HepG2 (cell line): Measurements from ENCODE around the gene NEIL1. TPM values are rescaled to one million over a fixed set of nuclear protein-coding genes. Genes with fewer than 3 reads are reported as not detected.

Experiments used
- CHD4 ChIP-seq: fragments of 200-600 bp; sonication (generic); IDR thresholded peaks from 2 replicates; pipeline ENCODE4 v1.7.0; 2017; ENCODE audit warnings: mild to moderate bottlenecking, low read length, borderline replicate concordance
- EHMT2 ChIP-seq: fragments of 200-600 bp; sonication (generic); IDR thresholded peaks from 2 replicates; pipeline ENCODE4 v1.7.0; 2017; ENCODE audit warnings: antibody characterized with exemption, low read depth, low read length, borderline replicate concordance
- MAZ ChIP-seq, 2 experiments: sonication (generic) in 1 of 2; formaldehyde crosslinking in 1 of 2; IDR thresholded peaks; 2 replicates each; pipeline versions ENCODE4 v1.5.0 to v1.6.1; 2012 to 2020; ENCODE audit warnings: low read depth in 2 of 2, mild to moderate bottlenecking in 2 of 2, borderline replicate concordance in 1 of 2, improper control_type of control experiment in 1 of 2, low read length in 1 of 2, missing genetic modification reagents in 1 of 2, moderate library complexity in 1 of 2
- MBNL3 ChIP-seq: fragments of 250-450 bp; sonication (Bioruptor Pico); conservative IDR thresholded peaks from 2 replicates; pipeline ENCODE4 v1.8.0; 2022; ENCODE audit warnings: mild to moderate bottlenecking, inconsistent platforms
- NFE2L2 ChIP-seq: fragments of 150-350 bp; IDR thresholded peaks from 2 replicates; pipeline ENCODE4 v1.6.1; 2014; ENCODE audit warnings: low read length
- PAF1 ChIP-seq: IDR thresholded peaks from 2 replicates; pipeline ENCODE4 v1.6.1; 2016; ENCODE audit warnings: missing genetic modification reagents, missing compliant biosample characterization
- RNF2 ChIP-seq: fragments of 450-650 bp; conservative IDR thresholded peaks from 2 replicates; pipeline ENCODE4 v1.6.1; 2016; ENCODE audit warnings: low read depth
- SMAD9 ChIP-seq: sonication (generic); formaldehyde crosslinking; IDR thresholded peaks from 2 replicates; pipeline ENCODE4 v1.5.1; 2020; ENCODE audit warnings: mild to moderate bottlenecking, missing genetic modification reagents
- SNAPC2 ChIP-seq: sonication (generic); formaldehyde crosslinking; IDR thresholded peaks from 2 replicates; pipeline ENCODE4 v1.8.1; 2022; ENCODE audit warnings: mild to moderate bottlenecking, missing genetic modification reagents
- TBX3 ChIP-seq: fragments of 450-650 bp; IDR thresholded peaks from 2 replicates; pipeline ENCODE4 v1.6.1; 2017; ENCODE audit warnings: antibody characterized with exemption, mild to moderate bottlenecking, inconsistent platforms, borderline replicate concordance
- ZKSCAN1 ChIP-seq: fragments of 150-350 bp; IDR thresholded peaks from 2 replicates; pipeline ENCODE4 v1.6.1; 2014; ENCODE audit warnings: low read length
- ZNF460 ChIP-seq: sonication (generic); formaldehyde crosslinking; IDR thresholded peaks from 2 replicates; pipeline ENCODE4 v1.5.1; 2020; ENCODE audit warnings: missing genetic modification reagents, mild to moderate bottlenecking, borderline replicate concordance
- ZNF7 ChIP-seq: IDR thresholded peaks from 2 replicates; pipeline ENCODE4 v1.6.1; 2016; ENCODE audit warnings: missing biosample characterization, missing genetic modification reagents
- ZNF839 ChIP-seq: sonication (generic); formaldehyde crosslinking; IDR thresholded peaks from 2 replicates; pipeline ENCODE4 v1.4.0; 2020; ENCODE audit warnings: missing genetic modification reagents, mild to moderate bottlenecking, borderline replicate concordance
- polyA plus RNA-seq, 8 experiments: library from polyadenylated mRNA; depleted of rRNA in 3 of 8; stranded (reverse) in 7 of 8; unstranded in 1 of 8; fragments of >200 nt; fragmentation: Illumina TruSeq in 4 of 8; extraction: Trizol in 4 of 8; gene quantifications; 2 replicates each; pipeline versions ENCODE4 v1.2.1 to v1.2.3, GENCODE V29; 2011 to 2016; ENCODE audit warnings: low read depth in 4 of 8, missing spikeins in 1 of 8, mixed read lengths in 1 of 8; ENCODE audit not compliant: insufficient read depth in 1 of 8
- total RNA-seq, 5 experiments: library from RNA; depleted of rRNA; stranded (reverse); fragments of >200 nt; fragmentation: Illumina TruSeq; extraction: Trizol; gene quantifications; 2 replicates each; pipeline ENCODE4 v1.2.3, GENCODE V29; 2016; ENCODE audit warnings: low read depth in 1 of 5
- TF ChIP-seq, protein P1 (sequence below): sonication (generic); formaldehyde crosslinking; IDR thresholded peaks from 2 replicates; pipeline ENCODE4 v1.8.1; 2023; ENCODE audit warnings: mild to moderate bottlenecking, missing genetic modification reagents
- TF ChIP-seq, protein P2 (sequence below): sonication (generic); formaldehyde crosslinking; IDR thresholded peaks from 2 replicates; pipeline ENCODE4 v1.8.0; 2022; ENCODE audit warnings: mild to moderate bottlenecking, missing genetic modification reagents, moderate library complexity
- TF ChIP-seq, protein P3 (sequence below): IDR thresholded peaks from 2 replicates; pipeline ENCODE4 v1.6.1; 2016; ENCODE audit warnings: missing compliant biosample characterization, missing genetic modification reagents, borderline replicate concordance
- TF ChIP-seq, protein P4 (sequence below): sonication (generic); formaldehyde crosslinking; IDR thresholded peaks from 2 replicates; pipeline ENCODE4 v1.5.0; 2020; ENCODE audit warnings: missing genetic modification reagents, mild to moderate bottlenecking, borderline replicate concordance
- TF ChIP-seq, protein P5 (sequence below): sonication (generic); formaldehyde crosslinking; IDR thresholded peaks from 2 replicates; pipeline ENCODE4 v1.4.0; 2020; ENCODE audit warnings: mild to moderate bottlenecking, missing genetic modification reagents
- TF ChIP-seq, protein P6 (sequence below): sonication (generic); formaldehyde crosslinking; IDR thresholded peaks from 2 replicates; pipeline ENCODE4 v1.4.0; 2020; ENCODE audit warnings: missing genetic modification reagents, borderline replicate concordance
- TF ChIP-seq, protein P7 (sequence below): sonication (generic); formaldehyde crosslinking; IDR thresholded peaks from 2 replicates; pipeline ENCODE4 v1.8.0; 2022; ENCODE audit warnings: missing genetic modification reagents, mild to moderate bottlenecking, borderline replicate concordance

Gene NEIL1
- total and polyA plus RNA-seq, 2 of the 13 experiments (the other 11 are each of a cell fraction or from before 2014, with no cell fraction given): 10.4 to 15.5 TPM

DNA sequence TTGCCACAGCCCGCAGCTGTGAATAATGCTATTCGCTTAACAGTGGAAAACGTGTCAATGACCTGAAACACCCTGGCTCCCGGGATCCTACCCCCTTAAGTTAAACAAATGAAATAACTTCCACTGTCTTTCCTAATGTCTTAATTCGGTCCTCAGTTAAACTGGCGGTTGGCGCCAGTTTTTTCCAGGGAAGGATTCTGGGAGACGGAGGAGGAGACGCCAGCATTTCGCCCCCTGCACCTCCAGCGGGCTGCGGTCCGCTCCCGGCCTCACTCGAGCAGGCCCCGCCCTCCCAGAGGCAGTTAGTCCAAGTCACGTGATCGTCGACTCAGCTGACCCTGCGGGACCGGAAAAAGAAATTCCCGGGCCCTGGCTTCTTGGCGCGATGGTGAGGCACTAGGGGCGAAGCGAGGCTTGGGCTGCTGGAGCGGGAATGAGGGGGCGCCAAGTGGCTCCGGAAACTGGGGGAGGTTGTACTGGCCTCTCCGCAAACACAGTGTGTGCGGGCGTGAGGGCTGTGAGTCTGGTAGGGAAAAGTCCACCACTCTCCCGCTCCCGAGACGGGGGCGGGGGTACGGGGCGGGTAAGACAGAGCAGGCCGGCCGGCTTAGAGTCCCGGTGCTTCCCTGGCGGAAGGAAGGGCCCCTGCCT, 11.0 kb upstream of the NEIL1 start, which contains the start of gene COMMD4 (continued):
- TF ChIP-seq EHMT2 (no peak), ZNF839 (no peak), RNF2 (0 out of 2 replicates have a peak, but pooled peaks have one; percentile 69), TBX3 (no peak), ZNF460 (CRISPR knock-in tag) (no peak), SNAPC2 (CRISPR knock-in tag) (no peak), MBNL3 (CRISPR knock-in tag) (no peak), NFE2L2 (no peak), PAF1 (CRISPR knock-in tag) (no peak), CHD4 (no peak), MAZ (IDR thresholded peaks at IDR 0.05; ENCODE audit: borderline replicate concordance, low read depth, low read length) (peak; percentile 56; the same call in 1 of the 2 replicates), MAZ (CRISPR knock-in tag; IDR thresholded peaks at IDR 0.05; ENCODE audit: low read depth) (peak; percentile 91), ZNF7 (no peak), SMAD9 (no peak), ZKSCAN1 (no peak)
- TF ChIP-seq, protein P1, sequence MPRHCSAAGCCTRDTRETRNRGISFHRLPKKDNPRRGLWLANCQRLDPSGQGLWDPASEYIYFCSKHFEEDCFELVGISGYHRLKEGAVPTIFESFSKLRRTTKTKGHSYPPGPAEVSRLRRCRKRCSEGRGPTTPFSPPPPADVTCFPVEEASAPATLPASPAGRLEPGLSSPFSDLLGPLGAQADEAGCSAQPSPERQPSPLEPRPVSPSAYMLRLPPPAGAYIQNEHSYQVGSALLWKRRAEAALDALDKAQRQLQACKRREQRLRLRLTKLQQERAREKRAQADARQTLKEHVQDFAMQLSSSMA: no peak
- TF ChIP-seq, protein P2, sequence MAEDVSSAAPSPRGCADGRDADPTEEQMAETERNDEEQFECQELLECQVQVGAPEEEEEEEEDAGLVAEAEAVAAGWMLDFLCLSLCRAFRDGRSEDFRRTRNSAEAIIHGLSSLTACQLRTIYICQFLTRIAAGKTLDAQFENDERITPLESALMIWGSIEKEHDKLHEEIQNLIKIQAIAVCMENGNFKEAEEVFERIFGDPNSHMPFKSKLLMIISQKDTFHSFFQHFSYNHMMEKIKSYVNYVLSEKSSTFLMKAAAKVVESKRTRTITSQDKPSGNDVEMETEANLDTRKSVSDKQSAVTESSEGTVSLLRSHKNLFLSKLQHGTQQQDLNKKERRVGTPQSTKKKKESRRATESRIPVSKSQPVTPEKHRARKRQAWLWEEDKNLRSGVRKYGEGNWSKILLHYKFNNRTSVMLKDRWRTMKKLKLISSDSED: 0 out of 2 replicates have a peak, but pooled peaks have one; percentile 48
- TF ChIP-seq, protein P3, sequence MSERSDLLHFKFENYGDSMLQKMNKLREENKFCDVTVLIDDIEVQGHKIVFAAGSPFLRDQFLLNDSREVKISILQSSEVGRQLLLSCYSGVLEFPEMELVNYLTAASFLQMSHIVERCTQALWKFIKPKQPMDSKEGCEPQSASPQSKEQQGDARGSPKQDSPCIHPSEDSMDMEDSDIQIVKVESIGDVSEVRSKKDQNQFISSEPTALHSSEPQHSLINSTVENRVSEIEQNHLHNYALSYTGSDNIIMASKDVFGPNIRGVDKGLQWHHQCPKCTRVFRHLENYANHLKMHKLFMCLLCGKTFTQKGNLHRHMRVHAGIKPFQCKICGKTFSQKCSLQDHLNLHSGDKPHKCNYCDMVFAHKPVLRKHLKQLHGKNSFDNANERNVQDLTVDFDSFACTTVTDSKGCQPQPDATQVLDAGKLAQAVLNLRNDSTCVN (CRISPR knock-in tag): peak; percentile 65; the same call in 1 of the 2 replicates
- TF ChIP-seq, protein P4, sequence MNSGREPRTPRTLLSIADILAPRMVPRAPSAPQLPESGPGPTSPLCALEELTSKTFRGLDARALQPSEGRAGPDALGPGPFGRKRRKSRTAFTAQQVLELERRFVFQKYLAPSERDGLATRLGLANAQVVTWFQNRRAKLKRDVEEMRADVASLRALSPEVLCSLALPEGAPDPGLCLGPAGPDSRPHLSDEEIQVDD: 0 out of 2 replicates have a peak, but pooled peaks have one; percentile 31
- TF ChIP-seq, protein P5, sequence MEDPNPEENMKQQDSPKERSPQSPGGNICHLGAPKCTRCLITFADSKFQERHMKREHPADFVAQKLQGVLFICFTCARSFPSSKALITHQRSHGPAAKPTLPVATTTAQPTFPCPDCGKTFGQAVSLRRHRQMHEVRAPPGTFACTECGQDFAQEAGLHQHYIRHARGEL (CRISPR knock-in tag): no peak
- TF ChIP-seq, protein P6, sequence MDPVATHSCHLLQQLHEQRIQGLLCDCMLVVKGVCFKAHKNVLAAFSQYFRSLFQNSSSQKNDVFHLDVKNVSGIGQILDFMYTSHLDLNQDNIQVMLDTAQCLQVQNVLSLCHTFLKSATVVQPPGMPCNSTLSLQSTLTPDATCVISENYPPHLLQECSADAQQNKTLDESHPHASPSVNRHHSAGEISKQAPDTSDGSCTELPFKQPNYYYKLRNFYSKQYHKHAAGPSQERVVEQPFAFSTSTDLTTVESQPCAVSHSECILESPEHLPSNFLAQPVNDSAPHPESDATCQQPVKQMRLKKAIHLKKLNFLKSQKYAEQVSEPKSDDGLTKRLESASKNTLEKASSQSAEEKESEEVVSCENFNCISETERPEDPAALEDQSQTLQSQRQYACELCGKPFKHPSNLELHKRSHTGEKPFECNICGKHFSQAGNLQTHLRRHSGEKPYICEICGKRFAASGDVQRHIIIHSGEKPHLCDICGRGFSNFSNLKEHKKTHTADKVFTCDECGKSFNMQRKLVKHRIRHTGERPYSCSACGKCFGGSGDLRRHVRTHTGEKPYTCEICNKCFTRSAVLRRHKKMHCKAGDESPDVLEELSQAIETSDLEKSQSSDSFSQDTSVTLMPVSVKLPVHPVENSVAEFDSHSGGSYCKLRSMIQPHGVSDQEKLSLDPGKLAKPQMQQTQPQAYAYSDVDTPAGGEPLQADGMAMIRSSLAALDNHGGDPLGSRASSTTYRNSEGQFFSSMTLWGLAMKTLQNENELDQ: 0 out of 2 replicates have a peak, but pooled peaks have one; percentile 19
- TF ChIP-seq, protein P7, sequence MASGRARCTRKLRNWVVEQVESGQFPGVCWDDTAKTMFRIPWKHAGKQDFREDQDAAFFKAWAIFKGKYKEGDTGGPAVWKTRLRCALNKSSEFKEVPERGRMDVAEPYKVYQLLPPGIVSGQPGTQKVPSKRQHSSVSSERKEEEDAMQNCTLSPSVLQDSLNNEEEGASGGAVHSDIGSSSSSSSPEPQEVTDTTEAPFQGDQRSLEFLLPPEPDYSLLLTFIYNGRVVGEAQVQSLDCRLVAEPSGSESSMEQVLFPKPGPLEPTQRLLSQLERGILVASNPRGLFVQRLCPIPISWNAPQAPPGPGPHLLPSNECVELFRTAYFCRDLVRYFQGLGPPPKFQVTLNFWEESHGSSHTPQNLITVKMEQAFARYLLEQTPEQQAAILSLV (CRISPR knock-in tag): peak; percentile 75
